H9 (cell line): Measurements from ENCODE around the gene DSP. TPM values are rescaled to one million over a fixed set of nuclear protein-coding genes. Genes with fewer than 3 reads are reported as not detected.

Source experiments
- DNase-seq: peaks from one replicate; pipeline ENCODE4 v3.0.0-alpha.2; 2017
- H2AFZ ChIP-seq: one replicate; pipeline ENCODE4 v1.6.1; 2013; ENCODE audit warnings: mild to moderate bottlenecking, low read length, control low read depth, moderate library complexity
- H2AK5ac ChIP-seq: 2 replicates; pipeline ENCODE4 v1.6.1; 2013; ENCODE audit warnings: low read length, control low read depth, mixed read lengths; ENCODE audit not compliant: insufficient read length
- H2BK120ac ChIP-seq: one replicate; pipeline ENCODE4 v1.6.1; 2013; ENCODE audit warnings: low read depth, mild to moderate bottlenecking, low read length, control low read depth, inconsistent platforms; ENCODE audit not compliant: poor library complexity, severe bottlenecking
- H2BK12ac ChIP-seq: 2 replicates; pipeline ENCODE4 v1.6.1; 2013; ENCODE audit warnings: low read length, control low read depth, mixed read lengths, low read depth; ENCODE audit not compliant: insufficient read length
- H2BK15ac ChIP-seq: 2 replicates; pipeline ENCODE4 v1.6.1; 2013; ENCODE audit warnings: low read depth, low read length, control low read depth
- H2BK20ac ChIP-seq: one replicate; pipeline ENCODE4 v1.6.1; 2013; ENCODE audit warnings: low read depth, mild to moderate bottlenecking, low read length, control low read depth, inconsistent platforms; ENCODE audit not compliant: poor library complexity, severe bottlenecking
- H2BK5ac ChIP-seq: 2 replicates; pipeline ENCODE4 v1.6.1; 2013; ENCODE audit warnings: low read length, control low read depth, mixed read lengths; ENCODE audit not compliant: insufficient read length
- H3K14ac ChIP-seq: 2 replicates; pipeline ENCODE4 v1.6.1; 2013; ENCODE audit warnings: low read length, control low read depth; ENCODE audit not compliant: insufficient read depth
- H3K18ac ChIP-seq: 2 replicates; pipeline ENCODE4 v1.6.1; 2013; ENCODE audit warnings: low read depth, mild to moderate bottlenecking, mixed read lengths, low read length, control low read depth; ENCODE audit not compliant: insufficient read length
- H3K23ac ChIP-seq: 2 replicates; pipeline ENCODE4 v1.6.1; 2013; ENCODE audit warnings: low read length, control low read depth, mixed read lengths, low read depth; ENCODE audit not compliant: insufficient read length
- H3K23me2 ChIP-seq: 2 replicates; pipeline ENCODE4 v1.6.1; 2013; ENCODE audit warnings: low read depth, mild to moderate bottlenecking, mixed read lengths, low read length, control low read depth; ENCODE audit not compliant: insufficient read length, poor library complexity, severe bottlenecking
- H3K27ac ChIP-seq: 2 replicates; pipeline ENCODE4 v1.5.1; 2013; ENCODE audit warnings: low read length, control low read depth, mixed read lengths, low read depth; ENCODE audit not compliant: insufficient read length
- H3K27me3 ChIP-seq: 2 replicates; pipeline ENCODE4 v1.6.1; 2013; ENCODE audit warnings: low read length, control low read depth, inconsistent platforms; ENCODE audit not compliant: insufficient read depth
- H3K4ac ChIP-seq: 2 replicates; pipeline ENCODE4 v1.6.1; 2013; ENCODE audit warnings: low read depth, mild to moderate bottlenecking, control low read depth, inconsistent platforms, low read length, moderate library complexity
- H3K4me1 ChIP-seq: 2 replicates; pipeline ENCODE4 v1.6.1; 2013; ENCODE audit warnings: low read length, control low read depth, inconsistent platforms; ENCODE audit not compliant: insufficient read depth
- H3K4me2 ChIP-seq: 2 replicates; pipeline ENCODE4 v1.6.1; 2013; ENCODE audit warnings: low read length, control low read depth, mixed read lengths; ENCODE audit not compliant: insufficient read length, insufficient read depth
- H3K56ac ChIP-seq: 2 replicates; pipeline ENCODE4 v1.6.1; 2013; ENCODE audit warnings: low read depth, mild to moderate bottlenecking, mixed read lengths, low read length, control low read depth; ENCODE audit not compliant: insufficient read length
- H3K79me1 ChIP-seq: 2 replicates; pipeline ENCODE4 v1.6.1; 2013; ENCODE audit warnings: low read depth, mild to moderate bottlenecking, moderate library complexity, low read length, control low read depth, inconsistent platforms; ENCODE audit not compliant: insufficient read depth, poor library complexity, severe bottlenecking
- H3K79me2 ChIP-seq: 2 replicates; pipeline ENCODE4 v1.6.1; 2013; ENCODE audit warnings: low read length, control low read depth, inconsistent platforms; ENCODE audit not compliant: insufficient read depth
- H3K9ac ChIP-seq: 2 replicates; pipeline ENCODE4 v1.6.1; 2013; ENCODE audit warnings: low read length, control low read depth, mixed read lengths; ENCODE audit not compliant: insufficient read length; ENCODE audit errors: extremely low read depth
- H3K9me3 ChIP-seq: one replicate; pipeline ENCODE4 v1.6.1; 2013; ENCODE audit warnings: low read depth, low read length, inconsistent platforms; ENCODE audit not compliant: control insufficient read depth
- H3T11ph ChIP-seq: one replicate; pipeline ENCODE4 v1.6.1; 2013; ENCODE audit warnings: mild to moderate bottlenecking, low read length, control low read depth, inconsistent platforms
- H4K20me1 ChIP-seq: one replicate; pipeline ENCODE4 v1.6.1; 2013; ENCODE audit not compliant: control insufficient read depth, insufficient read length, insufficient read depth
- H4K5ac ChIP-seq: 2 replicates; pipeline ENCODE4 v1.6.1; 2013; ENCODE audit warnings: low read depth, mild to moderate bottlenecking, mixed read lengths, low read length, control low read depth; ENCODE audit not compliant: insufficient read length
- H4K8ac ChIP-seq: replicated peaks from 2 replicates; pipeline ENCODE4 v1.6.1; 2013; ENCODE audit warnings: low read length, control low read depth, mixed read lengths, low read depth; ENCODE audit not compliant: insufficient read length
- H4K91ac ChIP-seq: 2 replicates; pipeline ENCODE4 v1.6.1; 2013; ENCODE audit warnings: low read depth, mild to moderate bottlenecking, moderate library complexity, mixed read lengths, low read length, control low read depth; ENCODE audit not compliant: insufficient read length
- H3K27ac Mint-ChIP-seq, 3 experiments: 2 replicates in 2 of 3; 3 replicates in 1 of 3; pipeline ENCODE4 v1.8.0; 2020 to 2021; ENCODE audit warnings: mixed read lengths in 3 of 3, mild to moderate bottlenecking in 1 of 3, moderate library complexity in 1 of 3
- H3K27me3 Mint-ChIP-seq: 2 replicates; pipeline ENCODE4 v1.8.0; 2021; ENCODE audit warnings: low read depth, mild to moderate bottlenecking, moderate library complexity, mixed read lengths
- H3K36me3 Mint-ChIP-seq, 3 experiments: 2 replicates in 2 of 3; 3 replicates in 1 of 3; pipeline ENCODE4 v1.8.0; 2020 to 2021; ENCODE audit warnings: low read depth in 3 of 3, mixed read lengths in 3 of 3; ENCODE audit not compliant: insufficient read depth in 1 of 3
- H3K4me1 Mint-ChIP-seq, 2 experiments: 2 replicates each; pipeline ENCODE4 v1.8.0; 2020; ENCODE audit warnings: mixed read lengths in 2 of 2
- H3K4me3 Mint-ChIP-seq, 2 experiments: 2 replicates in 1 of 2; 3 replicates in 1 of 2; pipeline ENCODE4 v1.8.0; 2020 to 2021; ENCODE audit warnings: mild to moderate bottlenecking in 2 of 2, mixed read lengths in 2 of 2, moderate library complexity in 1 of 2
- H3K9me3 Mint-ChIP-seq, 2 experiments: 2 replicates in 1 of 2; 3 replicates in 1 of 2; pipeline ENCODE4 v1.8.0; 2020; ENCODE audit warnings: mild to moderate bottlenecking in 2 of 2, mixed read lengths in 2 of 2, moderate library complexity in 1 of 2
- WGBS: extraction: QIAGEN DNeasy Blood & Tissue Kit; methylation state at CpG from one replicate; pipeline ENCODE4 v1.1.7; 2013; ENCODE audit warnings: missing lambda C conversion rate, low lambda C conversion rate, mixed read lengths; ENCODE audit not compliant: insufficient read length; ENCODE audit errors: extremely low coverage; 5-methylcytosine and 5-hydroxymethylcytosine counted together
- total RNA-seq: library from RNA; stranded (reverse); gene quantifications from 2 replicates; pipeline ENCODE4 v1.2.1, GENCODE V29; 2021
- TF ChIP-seq, protein P1 (sequence below): fragments of 200-600 bp; sonication (generic); conservative IDR thresholded peaks from 3 replicates; pipeline ENCODE4 v1.8.0; 2021; ENCODE audit warnings: antibody characterized with exemption, mild to moderate bottlenecking

The DSP gene
- total RNA-seq, 1 experiment from 2014 or later = 48.9 TPM

DNA sequence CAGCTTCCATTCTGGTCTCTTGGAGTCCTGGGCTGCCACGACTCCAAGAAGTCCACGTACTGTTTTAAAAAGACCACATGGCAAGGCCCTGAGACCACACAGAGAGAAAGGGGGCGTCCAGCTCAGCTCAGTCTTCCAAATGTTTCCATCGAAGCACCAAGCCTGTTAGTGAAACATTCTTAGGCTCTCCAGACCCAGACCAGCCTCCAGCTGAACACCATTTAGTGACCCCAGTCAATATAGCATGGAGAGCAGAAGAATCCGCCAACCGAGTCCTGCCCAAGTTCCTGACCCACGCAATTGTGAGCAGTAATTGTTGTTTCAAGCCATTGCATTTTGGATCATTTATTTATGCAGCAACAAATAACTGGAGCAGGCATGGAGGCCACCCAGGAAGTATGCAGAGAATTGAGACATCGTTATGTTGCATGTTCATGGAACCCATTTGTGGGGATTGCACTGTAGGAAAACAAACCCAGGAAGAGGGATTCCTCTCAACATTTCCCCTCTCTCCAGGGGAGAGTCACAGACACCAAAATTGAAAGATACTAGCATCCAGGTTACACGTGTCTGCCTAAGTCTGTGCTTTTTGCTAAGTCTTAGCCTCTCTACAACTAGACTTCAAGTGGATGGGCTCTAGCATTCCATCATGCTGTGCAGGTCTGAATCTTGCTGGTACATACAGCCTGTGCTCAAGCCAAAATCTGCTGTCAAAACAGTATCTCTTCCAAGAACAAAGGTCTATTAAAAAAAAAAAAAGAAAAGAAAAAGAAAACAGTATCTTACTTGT, 91.2 kb downstream of the DSP start:
- Histone ChIP-seq H3K14ac (no peak overlapping the region), H4K5ac (no peak overlapping the region), H4K20me1 (no peaks in the 10 kb centered on the region), H3K9me3 (no peaks in the 10 kb centered on the region), H3K27ac (no peak overlapping the region), H2BK5ac (no peak overlapping the region), H3K23me2 (no peaks in the 10 kb centered on the region), H2BK120ac (no peak overlapping the region), H2BK12ac (no peak overlapping the region), H3K4ac (no peak overlapping the region), H3K9ac (no peak overlapping the region), H4K91ac (no peak overlapping the region), H3K56ac (no peak overlapping the region), H3T11ph (no peak overlapping the region), H2BK15ac (no peak overlapping the region), H3K4me1 (no peaks in the 10 kb centered on the region), H3K4me2 (no peak overlapping the region), H2AFZ (no peak overlapping the region), H2AK5ac (no peak overlapping the region), H2BK20ac (no peak overlapping the region), H3K27me3 (no peaks in the 10 kb centered on the region), H4K8ac (no peak overlapping the region), H3K18ac (no peak overlapping the region), H3K79me1 (no peaks in the 10 kb centered on the region), H3K79me2 (no peaks in the 10 kb centered on the region), H3K23ac (no peak overlapping the region)
- Mint-ChIP-seq H3K4me3 (no peak overlapping the region), H3K4me1 (no peaks in the 10 kb centered on the region), H3K9me3 (no peaks in the 10 kb centered on the region), H3K36me3 (no peaks in the 10 kb centered on the region), H3K27ac (no peak overlapping the region), H3K27me3 (peaks cover 4% of the 10 kb centered on the region)
- TF ChIP-seq, protein P1, sequence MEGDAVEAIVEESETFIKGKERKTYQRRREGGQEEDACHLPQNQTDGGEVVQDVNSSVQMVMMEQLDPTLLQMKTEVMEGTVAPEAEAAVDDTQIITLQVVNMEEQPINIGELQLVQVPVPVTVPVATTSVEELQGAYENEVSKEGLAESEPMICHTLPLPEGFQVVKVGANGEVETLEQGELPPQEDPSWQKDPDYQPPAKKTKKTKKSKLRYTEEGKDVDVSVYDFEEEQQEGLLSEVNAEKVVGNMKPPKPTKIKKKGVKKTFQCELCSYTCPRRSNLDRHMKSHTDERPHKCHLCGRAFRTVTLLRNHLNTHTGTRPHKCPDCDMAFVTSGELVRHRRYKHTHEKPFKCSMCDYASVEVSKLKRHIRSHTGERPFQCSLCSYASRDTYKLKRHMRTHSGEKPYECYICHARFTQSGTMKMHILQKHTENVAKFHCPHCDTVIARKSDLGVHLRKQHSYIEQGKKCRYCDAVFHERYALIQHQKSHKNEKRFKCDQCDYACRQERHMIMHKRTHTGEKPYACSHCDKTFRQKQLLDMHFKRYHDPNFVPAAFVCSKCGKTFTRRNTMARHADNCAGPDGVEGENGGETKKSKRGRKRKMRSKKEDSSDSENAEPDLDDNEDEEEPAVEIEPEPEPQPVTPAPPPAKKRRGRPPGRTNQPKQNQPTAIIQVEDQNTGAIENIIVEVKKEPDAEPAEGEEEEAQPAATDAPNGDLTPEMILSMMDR = no peak
- no peak for DNase-seq
- no CpG with 5 or more reads among the region's 9 CpGs for WGBS
